GM12878 (cell line): Measurements from ENCODE around the gene ENDOU. TPM values are rescaled to one million over a fixed set of nuclear protein-coding genes. Genes with fewer than 3 reads are reported as not detected.

Experiments
- ATAC-seq: fragments of 200-7000 bp; cut with Tn5 transposase; 3 replicates; pipeline ENCODE4 v1.9.1; 2020; ENCODE audit warnings: mild to moderate bottlenecking, moderate library complexity
- BruUV-seq: library from RNA; stranded (reverse); fragments of 400-500 nt; replicated peaks from 2 replicates; lab custom pipeline; 2021; lab: Mats Ljungman, UMichigan
- CTCF ChIA-PET: fragments of 300-600 bp; sonication (Branson Sonifier 250); formaldehyde crosslinking; extraction: SDS; loops from one replicate; lab custom pipeline; 2021; ENCODE audit warnings: inconsistent platforms; lab: Yijun Ruan, JAX
- POLR2A ChIA-PET: fragments of 350-600 bp; formaldehyde crosslinking; extraction: SDS; loops from one replicate; lab custom pipeline; 2021; ENCODE audit warnings: inconsistent platforms; lab: Charles Lee
- RAD21 ChIA-PET: fragments of 300-600 bp; sonication (Branson Sonifier 250); formaldehyde crosslinking; loops from one replicate; lab custom pipeline; 2023; ENCODE audit warnings: antibody characterized with exemption; ENCODE audit not compliant: unreplicated experiment; lab: Charles Lee
- SMC1A ChIA-PET: fragments of 300-600 bp; sonication (Branson Sonifier 250); formaldehyde crosslinking; loops from one replicate; lab custom pipeline; 2023; ENCODE audit not compliant: unreplicated experiment, uncharacterized antibody; lab: Charles Lee
- DNase-seq: peaks from one replicate; pipeline ENCODE4 v3.0.0-alpha.2; 2011; ENCODE audit warnings: low read depth, low spot score
- FAIRE-seq: peaks from 3 replicates; lab custom pipeline; 2011; peaks lifted over from hg19 to GRCh38; lab: Jason Lieb, UNC
- H2AFZ ChIP-seq: 2 replicates; pipeline ENCODE4 v1.6.0; 2011; ENCODE audit warnings: low read depth, low read length, control low read depth; ENCODE audit not compliant: control insufficient read depth
- H3K27ac ChIP-seq: 2 replicates; pipeline ENCODE4 v1.5.1; 2011; ENCODE audit warnings: control low read depth; ENCODE audit not compliant: control insufficient read depth, insufficient read depth
- H3K27me3 ChIP-seq, 2 experiments: replicated peaks in 1 of 2; 2 replicates each; pipeline versions ENCODE4 v1.6.0 to v1.6.1; 2011; ENCODE audit warnings: low read length in 1 of 2; ENCODE audit not compliant: control insufficient read depth in 2 of 2, insufficient read depth in 2 of 2
- H3K36me3 ChIP-seq, 2 experiments: 2 replicates each; pipeline ENCODE4 v1.5.1; 2011; ENCODE audit warnings: low read length in 1 of 2; ENCODE audit not compliant: control insufficient read depth in 2 of 2, insufficient read depth in 2 of 2
- H3K4me1 ChIP-seq: 2 replicates; pipeline ENCODE4 v1.6.1; 2011; ENCODE audit warnings: mild to moderate bottlenecking, low read length, moderate library complexity, mixed read lengths; ENCODE audit not compliant: control insufficient read depth, insufficient read depth
- H3K4me2 ChIP-seq: 2 replicates; pipeline ENCODE4 v1.6.0; 2011; ENCODE audit warnings: control low read depth; ENCODE audit not compliant: control insufficient read depth, insufficient read depth
- H3K4me3 ChIP-seq: fragments of 200-600 bp; sonication (generic); 2 replicates; pipeline ENCODE4 v1.5.1; 2016
- H3K79me2 ChIP-seq: 2 replicates; pipeline ENCODE4 v1.6.0; 2011; ENCODE audit warnings: low read length; ENCODE audit not compliant: control insufficient read depth, insufficient read depth
- H3K9ac ChIP-seq: 2 replicates; pipeline ENCODE4 v1.8.0; 2011; ENCODE audit warnings: low read length, control low read depth, mixed read lengths; ENCODE audit not compliant: control insufficient read depth, insufficient read depth
- H3K9me3 ChIP-seq: replicated peaks from 3 replicates; pipeline ENCODE4 v1.5.1; 2011; ENCODE audit warnings: mild to moderate bottlenecking, low read length; ENCODE audit not compliant: control insufficient read depth, insufficient read depth
- H4K20me1 ChIP-seq: 2 replicates; pipeline ENCODE4 v1.6.0; 2011; ENCODE audit not compliant: control insufficient read depth, insufficient read depth
- BCL11A ChIP-seq: IDR thresholded peaks from 2 replicates; pipeline ENCODE4 v1.6.1; 2011; ENCODE audit warnings: low read depth, low read length
- CBX5 ChIP-seq: sonication (generic); IDR thresholded peaks from 2 replicates; pipeline ENCODE4 v1.6.1; 2016; ENCODE audit warnings: low read depth, moderate library complexity, mild to moderate bottlenecking, inconsistent platforms
- CREM ChIP-seq: IDR thresholded peaks from 2 replicates; pipeline ENCODE4 v1.6.1; 2014; ENCODE audit warnings: antibody characterized with exemption, low read depth
- CTCF ChIP-seq, 3 experiments: IDR thresholded peaks in 2 of 3; conservative IDR thresholded peaks in 1 of 3; 2 replicates each; pipeline ENCODE4 v1.5.1; 2011; ENCODE audit warnings: low read depth in 3 of 3, low read length in 3 of 3, mild to moderate bottlenecking in 3 of 3, control low read depth in 2 of 3, moderate library complexity in 2 of 3, inconsistent platforms in 1 of 3, mixed read lengths in 1 of 3; ENCODE audit not compliant: control insufficient read depth in 2 of 3, insufficient read depth in 1 of 3; ENCODE audit errors: extremely low read depth in 1 of 3
- ELK1 ChIP-seq: IDR thresholded peaks from 2 replicates; pipeline ENCODE4 v1.6.1; 2012; ENCODE audit warnings: low read depth, low read length, improper control_type of control experiment
- GATAD2B ChIP-seq: fragments of 450-650 bp; conservative IDR thresholded peaks from 2 replicates; pipeline ENCODE4 v1.6.1; 2017; ENCODE audit warnings: low read depth, mild to moderate bottlenecking, moderate library complexity
- MAX ChIP-seq: IDR thresholded peaks from 2 replicates; pipeline ENCODE4 v1.6.1; 2012; ENCODE audit warnings: low read depth, low read length, improper control_type of control experiment
- NR2F1 ChIP-seq: fragments of 450-650 bp; conservative IDR thresholded peaks from 2 replicates; pipeline ENCODE4 v1.6.1; 2017; ENCODE audit warnings: mild to moderate bottlenecking
- RELB ChIP-seq: fragments of 450-650 bp; IDR thresholded peaks from 2 replicates; pipeline ENCODE4 v1.6.1; 2017; ENCODE audit warnings: low read depth, mild to moderate bottlenecking, moderate library complexity
- SMARCA5 ChIP-seq: fragments of 450-650 bp; IDR thresholded peaks from 2 replicates; pipeline ENCODE4 v1.6.1; 2017; ENCODE audit warnings: mild to moderate bottlenecking
- SREBF1 ChIP-seq: IDR thresholded peaks from 2 replicates; pipeline ENCODE4 v1.6.1; 2012; ENCODE audit warnings: mild to moderate bottlenecking, low read length
- SUPT20H ChIP-seq: IDR thresholded peaks from 2 replicates; pipeline ENCODE4 v1.6.1; 2011; ENCODE audit warnings: low read depth, mild to moderate bottlenecking, low read length, moderate library complexity, borderline replicate concordance; ENCODE audit not compliant: control insufficient read depth
- ZBTB40 ChIP-seq: fragments of 450-650 bp; IDR thresholded peaks from 2 replicates; pipeline ENCODE4 v1.6.1; 2016; ENCODE audit warnings: mild to moderate bottlenecking, moderate library complexity, borderline replicate concordance
- WGBS: methylation state at CpG from one replicate; pipeline ENCODE4 v1.1.6; 2016; ENCODE audit warnings: low lambda C conversion rate; ENCODE audit not compliant: insufficient replicate concordance, insufficient coverage; ENCODE audit errors: missing lambda C conversion rate; 5-methylcytosine and 5-hydroxymethylcytosine counted together
- in situ Hi-C: fragments of 300-500 bp; cut with MboI; formaldehyde crosslinking; loops from 9 replicates; pipeline ENCODE4 v1.14.3; 2018; ENCODE audit warnings: mixed read lengths
- intact Hi-C: fragments of 100-400 bp; cut with micrococcal nuclease; formaldehyde crosslinking; loops from one replicate; pipeline ENCODE4 v1.14.2; 2022; ENCODE audit not compliant: unreplicated experiment
- polyA plus RNA-seq, 11 experiments: library from polyadenylated mRNA; depleted of rRNA in 4 of 11; unstranded in 6 of 11; stranded (reverse) in 5 of 11; fragments of >200 nt; fragmentation: Nextera tagmentation in 4 of 11; fragmentation: Illumina TruSeq in 1 of 11; extraction: Ambion mirVana in 4 of 11; extraction: Trizol in 1 of 11; gene quantifications; 1 replicate in 1 of 11; 2 replicates in 10 of 11; pipeline versions ENCODE4 v1.2.1 to v1.2.3, GENCODE V29; 2011 to 2016; ENCODE audit warnings: inconsistent platforms in 2 of 11, missing spikeins in 2 of 11, low read depth in 1 of 11
- total RNA-seq, 4 experiments: library from RNA; depleted of rRNA in 3 of 4; stranded (reverse); fragments of >200 nt in 3 of 4; fragmentation: Illumina TruSeq in 1 of 4; extraction: Trizol in 1 of 4; gene quantifications; 2 replicates each; pipeline versions ENCODE4 v1.2.1 to v1.2.3, GENCODE V29; 2013 to 2021

ENDOU gene
- total and polyA plus RNA-seq, 10 of the 15 experiments (the other 5 are each of a cell fraction or from before 2014, with no cell fraction given), result 0.03 to 0.17 (median 0.10) TPM; not detected in 4

- POLR2A ChIA-PET, result interaction anchor here (1.0 kb wide), 1 partner anchor 9 kb away, joined by 4 read pairs; no protein-coding TSS in a partner anchor
- CTCF ChIA-PET, result interaction anchor here (0.8 to 10.4 kb wide), 3 partner anchors 10 to 28 kb away, joined by 4 to 814 read pairs (median 507); partner anchors contain the start of genes RAPGEF3 and SLC48A1
- Histone ChIP-seq H2AFZ (no peak overlapping the region), H3K4me2 (no peak overlapping the region), H3K36me3 (no peaks in the 10 kb centered on the region), H3K9ac (no peak overlapping the region), H3K27ac (no peak overlapping the region), H3K27me3 (no peaks in the 10 kb centered on the region), H4K20me1 (no peaks in the 10 kb centered on the region), H3K9me3 (no peaks in the 10 kb centered on the region), H3K79me2 (no peaks in the 10 kb centered on the region), H3K4me1 (peaks cover 7% of the 10 kb centered on the region; the same call in 1 of the 2 replicates), H3K4me3 (no peak overlapping the region)
- no TSS peak for BruUV-seq
- FAIRE-seq, result no peak
- RAD21 ChIA-PET, result no interaction called here
- intact Hi-C loops, result no loop called here
- SMC1A ChIA-PET, result interaction anchor here (1.0 to 10.3 kb wide), 3 partner anchors 12 to 21 kb away, joined by 3 to 277 read pairs (median 267); partner anchors contain the start of gene RAPGEF3
- no peak for DNase-seq
- ATAC-seq, result no peak
- in situ Hi-C loops, result no loop called here
- no peak for TF ChIP-seq ZBTB40
- no peak for TF ChIP-seq CBX5
- TF ChIP-seq SREBF1, result no peak
- TF ChIP-seq MAX, result no peak
- TF ChIP-seq NR2F1, result no peak
- TF ChIP-seq SMARCA5, result no peak
- no peak for TF ChIP-seq SUPT20H
- TF ChIP-seq GATAD2B, result no peak
- TF ChIP-seq CREM, result no peak
- TF ChIP-seq ELK1, result no peak
- TF ChIP-seq RELB, result no peak
- no peak for TF ChIP-seq CTCF (IDR thresholded peaks at IDR 0.05 in 2 of 3, conservative IDR thresholded peaks at IDR 0.05 in 1 of 3; ENCODE audit: control insufficient read depth in 2 of 3, extremely low read depth in 1 of 3, insufficient read depth in 1 of 3, low read depth in 3 of 3, low read length in 3 of 3)
- no peak for TF ChIP-seq BCL11A
- 34% methylated on average over 7 of the region's 7 CpGs for WGBS
Observed at GRCh38 chr12:47746523-47746922, 21.2 kb upstream of the ENDOU start.
